OCI-LY1 (cell line): Measurements from ENCODE around the gene CAT.

Experiments
- H2AFZ ChIP-seq: fragments of 200-600 bp; sonication (generic), shearing (Covaris generic); 2 replicates; pipeline ENCODE4 v1.6.0; 2014; ENCODE audit warnings: antibody characterized with exemption, mild to moderate bottlenecking, low read length
- H3F3A ChIP-seq: fragments of 200-600 bp; sonication (generic), shearing (Covaris generic); 2 replicates; pipeline ENCODE4 v1.6.0; 2014; ENCODE audit warnings: mild to moderate bottlenecking, antibody characterized with exemption, low read length, moderate library complexity; ENCODE audit not compliant: insufficient read depth
- H3K27ac ChIP-seq: fragments of 200-600 bp; sonication (generic); 2 replicates; pipeline ENCODE4 v1.5.1; 2014; ENCODE audit warnings: low read length, mixed run types, mild to moderate bottlenecking, low read depth; ENCODE audit not compliant: poor library complexity, severe bottlenecking
- H3K27me3 ChIP-seq: fragments of 200-600 bp; sonication (generic); 2 replicates; pipeline ENCODE4 v1.6.0; 2014; ENCODE audit warnings: antibody characterized with exemption, mild to moderate bottlenecking, low read length, moderate library complexity; ENCODE audit not compliant: insufficient read depth
- H3K36me3 ChIP-seq: fragments of 200-600 bp; sonication (generic); 2 replicates; pipeline ENCODE4 v1.6.1; 2014; ENCODE audit warnings: mild to moderate bottlenecking, antibody characterized with exemption, low read length, moderate library complexity, mixed read lengths; ENCODE audit not compliant: insufficient read depth
- H3K4me1 ChIP-seq: fragments of 200-600 bp; sonication (generic); 2 replicates; pipeline ENCODE4 v1.5.1; 2014; ENCODE audit warnings: mild to moderate bottlenecking, low read length, moderate library complexity; ENCODE audit not compliant: insufficient read depth, severe bottlenecking
- H3K4me2 ChIP-seq: fragments of 200-600 bp; sonication (generic), shearing (Covaris generic); 2 replicates; pipeline ENCODE4 v1.6.1; 2014; ENCODE audit warnings: low read length
- H3K4me3 ChIP-seq: fragments of 200-600 bp; sonication (generic); 2 replicates; pipeline ENCODE4 v1.5.1; 2014; ENCODE audit warnings: low read length, low read depth, mild to moderate bottlenecking, mixed read lengths; ENCODE audit not compliant: poor library complexity, severe bottlenecking
- H3K79me2 ChIP-seq: fragments of 200-600 bp; shearing (Covaris generic); 2 replicates; pipeline ENCODE4 v1.6.1; 2016; ENCODE audit warnings: mixed run types, low read length, mixed read lengths; ENCODE audit not compliant: insufficient read depth
- H3K9ac ChIP-seq: fragments of 200-600 bp; sonication (generic), shearing (Covaris generic); 2 replicates; pipeline ENCODE4 v1.6.1; 2014; ENCODE audit warnings: mild to moderate bottlenecking, low read length, mixed read lengths
- H3K9me2 ChIP-seq: fragments of 200-600 bp; sonication (generic), shearing (Covaris generic); 2 replicates; pipeline ENCODE4 v1.6.1; 2014; ENCODE audit warnings: low read depth, mild to moderate bottlenecking, low read length, mixed read lengths
- H3K9me3 ChIP-seq: fragments of 200-600 bp; shearing (Covaris generic); 2 replicates; pipeline ENCODE4 v1.6.1; 2014; ENCODE audit warnings: low read length, mixed read lengths
- H4K20me1 ChIP-seq: fragments of 200-600 bp; sonication (generic), shearing (Covaris generic); 2 replicates; pipeline ENCODE4 v1.6.0; 2016; ENCODE audit warnings: mild to moderate bottlenecking, low read length; ENCODE audit not compliant: insufficient read depth
- CTCF ChIP-seq: fragments of 200-600 bp; sonication (generic), shearing (Covaris generic); IDR thresholded peaks from 2 replicates; pipeline ENCODE4 v1.5.1; 2017; ENCODE audit warnings: mild to moderate bottlenecking, antibody characterized with exemption, low read length, moderate library complexity, mixed read lengths
- EZH2 ChIP-seq: fragments of 200-600 bp; sonication (generic), shearing (Covaris generic); IDR thresholded peaks from 2 replicates; pipeline ENCODE4 v1.8.0; 2017; ENCODE audit warnings: borderline replicate concordance, mixed run types, mild to moderate bottlenecking, antibody characterized with exemption, low read length, moderate library complexity, mixed read lengths

The CAT gene

GRCh38 chr11:34416088-34416487 is 22.6 kb upstream of the CAT start:
- H3K9me2 ChIP-seq: no peaks in the 10 kb centered on the region
- TF ChIP-seq CTCF: no peak
- no peak for TF ChIP-seq EZH2
- H3K9me3 ChIP-seq: peaks cover 6% of the 10 kb centered on the region
- no peak overlapping the region for H3K27ac ChIP-seq
- H3K4me2 ChIP-seq: no peak overlapping the region
- H3K79me2 ChIP-seq: no peaks in the 10 kb centered on the region
- no peaks in the 10 kb centered on the region for H3F3A ChIP-seq
- H3K9ac ChIP-seq: no peak overlapping the region
- no peaks in the 10 kb centered on the region for H4K20me1 ChIP-seq
- no peak overlapping the region for H2AFZ ChIP-seq
- H3K27me3 ChIP-seq: no peaks in the 10 kb centered on the region
- H3K4me3 ChIP-seq: no peak overlapping the region
- H3K36me3 ChIP-seq: no peaks in the 10 kb centered on the region
- no peaks in the 10 kb centered on the region for H3K4me1 ChIP-seq

- Histone ChIP-seq H3K4me1 (no peaks in the 10 kb centered on the region), H3K27me3 (no peaks in the 10 kb centered on the region), H2AFZ (no peak overlapping the region), H3F3A (no peaks in the 10 kb centered on the region), H3K36me3 (no peaks in the 10 kb centered on the region), H3K79me2 (no peaks in the 10 kb centered on the region), H3K4me2 (no peak overlapping the region), H3K9ac (no peak overlapping the region), H3K4me3 (no peak overlapping the region), H3K27ac (no peak overlapping the region), H3K9me3 (peaks cover 6% of the 10 kb centered on the region), H4K20me1 (no peaks in the 10 kb centered on the region), H3K9me2 (no peaks in the 10 kb centered on the region)
- TF ChIP-seq EZH2 (no peak), CTCF (no peak)
Observed at GRCh38 chr11:34416766-34417165, 22.0 kb upstream of the CAT start.

GRCh38 chr11:34417202-34417601 is 21.5 kb upstream of the CAT start:
- no peaks in the 10 kb centered on the region for H3K79me2 ChIP-seq

More at GRCh38 chr11:34417202-34417601, 21.5 kb upstream of the CAT start:
- H3K36me3 ChIP-seq: no peaks in the 10 kb centered on the region
- TF ChIP-seq EZH2 (no peak), CTCF (peak; percentile 49)
- no peaks in the 10 kb centered on the region for H4K20me1 ChIP-seq
- H3K27me3 ChIP-seq: no peaks in the 10 kb centered on the region
- peaks cover 6% of the 10 kb centered on the region for H3K9me3 ChIP-seq
- H3K4me1 ChIP-seq: no peaks in the 10 kb centered on the region
- no peak overlapping the region for H2AFZ ChIP-seq
- H3F3A ChIP-seq: no peaks in the 10 kb centered on the region
- H3K4me3 ChIP-seq: no peak overlapping the region
- no peaks in the 10 kb centered on the region for H3K9me2 ChIP-seq
- no peak overlapping the region for H3K9ac ChIP-seq
- no peak overlapping the region for H3K27ac ChIP-seq
- H3K4me2 ChIP-seq: no peak overlapping the region
